ENCODE results near the gene NINJ1.
A peak's percentile ranks its signal among the peaks of the same experiment; 100 is the strongest.
"Not testable (repeated sequence)": the region's sequence is repeated elsewhere in the genome, so short reads cannot be mapped to it uniquely, and the experiment has no call there.

Gene NINJ1

GRCh38 chr9:93159601-93160471 lies 25.8 kb upstream of the NINJ1 start:
- peak; percentile 58 for DNase-seq

- no peak for DNase-seq
Measured at GRCh38 chr9:93156475-93157008, 22.5 kb upstream of the NINJ1 start.

GRCh38 chr9:93155716-93156474 lies 21.8 kb upstream of the NINJ1 start:
- no peak for DNase-seq

- peak; percentile 6 for DNase-seq
Measured at GRCh38 chr9:93154293-93154903, 20.3 kb upstream of the NINJ1 start.

GRCh38 chr9:93151097-93151784 lies 17.2 kb upstream of the NINJ1 start:
- no peak for DNase-seq

GRCh38 chr9:93149361-93149760 lies 15.3 kb upstream of the NINJ1 start:
- DNase-seq, result peak; percentile 76

- DNase-seq, result no peak
Measured at GRCh38 chr9:93148721-93149120, 14.7 kb upstream of the NINJ1 start.

GRCh38 chr9:93147632-93148031 lies 13.6 kb upstream of the NINJ1 start:
- no peak for DNase-seq

GRCh38 chr9:93146696-93147095 lies 12.6 kb upstream of the NINJ1 start:
- not testable (repeated sequence) for DNase-seq

GRCh38 chr9:93143830-93144530 lies 9.9 kb upstream of the NINJ1 start:
- DNase-seq, result no peak

- DNase-seq, result no peak
Measured at GRCh38 chr9:93141771-93142483, 7.9 kb upstream of the NINJ1 start.

- DNase-seq, result no peak
Measured at GRCh38 chr9:93139365-93140182, 5.5 kb upstream of the NINJ1 start.

- no peak for DNase-seq
Measured at GRCh38 chr9:93138171-93138764, 4.2 kb upstream of the NINJ1 start.

- DNase-seq, result no peak
Measured at GRCh38 chr9:93137362-93137761, 3.3 kb upstream of the NINJ1 start.

GRCh38 chr9:93136011-93136440 lies 2.0 kb upstream of the NINJ1 start:
- peak; percentile 18 for DNase-seq

- DNase-seq, result no peak
Measured at GRCh38 chr9:93134740-93135444, 841 bp upstream of the NINJ1 start.

- peak; percentile 74 for DNase-seq
Measured at GRCh38 chr9:93133681-93134014, 403 bp downstream of the NINJ1 start.

GRCh38 chr9:93132946-93133680 lies 938 bp downstream of the NINJ1 start:
- DNase-seq, result no peak
